Testis (tissue), 2 donors: ENCODE measurements around the gene FAHD2A.
"Not testable (repeated sequence)": the region's sequence is repeated elsewhere in the genome, so short reads cannot be mapped to it uniquely, and the experiment has no call there.

ENCODE experiments used
- CTCF ChIP-seq, 3 experiments: fragments of 450-650 bp in 2 of 3; fragments of 200-600 bp in 1 of 3; sonication (generic) in 1 of 3; IDR thresholded peaks; one replicate each; pipeline ENCODE4 v1.5.1; 2016 to 2019; ENCODE audit warnings: antibody characterized with exemption in 3 of 3, mild to moderate bottlenecking in 2 of 3, moderate library complexity in 1 of 3
- POLR2A ChIP-seq: fragments of 450-650 bp; IDR thresholded peaks from one replicate; pipeline ENCODE4 v1.6.1; 2017; ENCODE audit warnings: antibody characterized with exemption, mild to moderate bottlenecking, moderate library complexity

- not testable (repeated sequence) for TF ChIP-seq POLR2A; CTCF (IDR thresholded peaks at IDR 0.05)
Observed at GRCh38 chr2:95427196-95427867, 24.8 kb downstream of the FAHD2A start.
